Kidney (tissue), 14 donors: ENCODE data around the gene EDEM3. TPM values are rescaled to one million over a fixed set of nuclear protein-coding genes. Genes with fewer than 3 reads are reported as not detected.

ENCODE experiments used
- DNase-seq, 5 donors: peaks; one replicate each; pipeline ENCODE4 v3.0.0-alpha.2; 2013 to 2020
- FAIRE-seq: peaks from 2 replicates; lab custom pipeline; 2012; peaks lifted over from hg19 to GRCh38; lab: Jason Lieb, UNC
- H3K27ac ChIP-seq, 2 donors: one replicate each; pipeline ENCODE4 v1.7.0; 2013; ENCODE audit warnings: low read depth in 2 of 2, low read length in 2 of 2, inconsistent platforms in 1 of 2
- H3K27me3 ChIP-seq: one replicate; pipeline ENCODE4 v1.7.1; 2013; ENCODE audit warnings: low read length, inconsistent platforms; ENCODE audit not compliant: control insufficient read depth, insufficient read depth
- H3K36me3 ChIP-seq, 3 donors: one replicate each; pipeline versions ENCODE4 v1.7.0 to v1.7.1; 2013; ENCODE audit warnings: low read length in 3 of 3, control low read depth in 1 of 3, inconsistent platforms in 1 of 3; ENCODE audit not compliant: insufficient read depth in 3 of 3, control insufficient read depth in 2 of 3
- H3K4me1 ChIP-seq, 3 donors: one replicate each; pipeline versions ENCODE4 v1.7.0 to v1.7.1; 2013; ENCODE audit warnings: low read length in 3 of 3, inconsistent platforms in 1 of 3, low read depth in 1 of 3; ENCODE audit not compliant: control insufficient read depth in 2 of 3, insufficient read depth in 2 of 3
- H3K4me3 ChIP-seq, 3 donors: one replicate each; pipeline versions ENCODE4 v1.7.0 to v1.8.1; 2013; ENCODE audit warnings: low read length in 3 of 3, control low read depth in 1 of 3, inconsistent platforms in 1 of 3
- H3K9ac ChIP-seq, 3 donors: one replicate each; pipeline versions ENCODE4 v1.7.0 to v1.7.1; 2013; ENCODE audit warnings: low read length in 3 of 3, control low read depth in 1 of 3, inconsistent platforms in 1 of 3
- H3K9me3 ChIP-seq, 3 donors: one replicate each; pipeline versions ENCODE4 v1.7.0 to v1.7.1; 2013; ENCODE audit warnings: low read length in 3 of 3, control low read depth in 1 of 3, inconsistent platforms in 1 of 3; ENCODE audit not compliant: control insufficient read depth in 2 of 3, insufficient read depth in 1 of 3
- CTCF ChIP-seq: IDR thresholded peaks from 3 replicates; pipeline ENCODE4 v1.5.1; 2012; ENCODE audit warnings: mild to moderate bottlenecking, moderate library complexity, borderline replicate concordance; ENCODE audit not compliant: insufficient read depth; ENCODE audit errors: extremely low read depth
- intact Hi-C: fragments of 100-400 bp; cut with DNase I; formaldehyde crosslinking; loops from one replicate; pipeline ENCODE4 v1.11.1; 2022
- polyA plus RNA-seq: library from polyadenylated mRNA; stranded (reverse); fragments of 350-450 nt; fragmentation: Illumina TruSeq; extraction: RNeasy Lipid Tissue Mini Kit (QIAGEN cat#74804); gene quantifications from one replicate; pipeline ENCODE4 v1.2.3, GENCODE V29; 2014; ENCODE audit warnings: low read depth, low replicate concordance; ENCODE audit not compliant: insufficient read depth
- total RNA-seq: library from RNA; stranded (reverse); fragmentation: NEBNext Ultra II Directional; extraction: Animal tissue kit (Norgen Biotek cat#: 25700); gene quantifications from one replicate; pipeline ENCODE4 v1.2.1, GENCODE V29; 2021
- donor health status: control.
- donor health status: control.
- donor health status: control.
- donor health status: control.
- donor health status: control.
- donor health status: DM: yes; HTN: yes; CAD: no.
- donor health status: Normal renal cell carcinoma (clear cell type).

EDEM3 gene
- total and polyA plus RNA-seq, 2 donors from 2014 or later = 9.1 to 31.7 TPM

GRCh38 chr1:184669391-184669790 lies 85.3 kb downstream of the EDEM3 start:
- Histone ChIP-seq H3K4me1 (no peaks in the 10 kb centered on the region), H3K36me3 (no peaks in the 10 kb centered on the region), H3K9me3 (no peaks in the 10 kb centered on the region), H3K27ac (no peak overlapping the region), H3K9ac (no peak overlapping the region), H3K27me3 (no peaks in the 10 kb centered on the region), H3K4me3 (no peak overlapping the region)
- intact Hi-C loops = loop anchor here (10.0 kb wide), 1 partner anchor 595 kb away; no protein-coding TSS in a partner anchor
- no peak for TF ChIP-seq CTCF
- FAIRE-seq = no peak
- DNase-seq = no peak

GRCh38 chr1:184665360-184665759 lies 89.3 kb downstream of the EDEM3 start:
- H3K4me3 ChIP-seq = no peak overlapping the region
- H3K27ac ChIP-seq = no peak overlapping the region
- no peaks in the 10 kb centered on the region for H3K9me3 ChIP-seq
- intact Hi-C loops = loop anchor here (10.0 kb wide), 1 partner anchor 591 kb away; no protein-coding TSS in a partner anchor
- peaks cover 0 to 2% (median 0%) of the 10 kb centered on the region in 3 donors for H3K4me1 ChIP-seq
- no peak overlapping the region for H3K9ac ChIP-seq
- DNase-seq (no peak), FAIRE-seq (no peak)
- H3K36me3 ChIP-seq = no peaks in the 10 kb centered on the region
- no peaks in the 10 kb centered on the region for H3K27me3 ChIP-seq
- TF ChIP-seq CTCF = no peak

- H3K9ac ChIP-seq = no peak overlapping the region
- intact Hi-C loops = loop anchor here (10.0 kb wide), 1 partner anchor 590 kb away; no protein-coding TSS in a partner anchor
- no peak overlapping the region for H3K4me3 ChIP-seq
- no peak for DNase-seq
- no peak for FAIRE-seq
- H3K36me3 ChIP-seq = no peaks in the 10 kb centered on the region
- no peaks in the 10 kb centered on the region for H3K9me3 ChIP-seq
- peaks cover 0 to 2% (median 0%) of the 10 kb centered on the region in 3 donors for H3K4me1 ChIP-seq
- TF ChIP-seq CTCF = no peak
- H3K27ac ChIP-seq = no peak overlapping the region
- H3K27me3 ChIP-seq = no peaks in the 10 kb centered on the region
These were observed 90.0 kb downstream of the EDEM3 start for GRCh38 chr1:184664661-184665060.
